PFSK-1 (cell line): ENCODE data around the gene MPC1.

ENCODE experiments used
- FOXP2 ChIP-seq: optimal IDR thresholded peaks from 2 replicates; pipeline ENCODE3; 2011; ENCODE audit warnings: borderline replicate concordance, control low read depth, inconsistent platforms; ENCODE audit not compliant: insufficient read depth; ENCODE audit errors: extremely low read length, extremely low read depth
- POLR2AphosphoS5 ChIP-seq: IDR thresholded peaks from 2 replicates; pipeline ENCODE4 v1.6.1; 2012; ENCODE audit warnings: low read depth, mild to moderate bottlenecking, control low read depth, low read length, moderate library complexity
- TAF1 ChIP-seq: IDR thresholded peaks from 2 replicates; pipeline ENCODE4 v1.6.1; 2012; ENCODE audit warnings: low read length, control low read depth, borderline replicate concordance; ENCODE audit not compliant: insufficient read depth
- TF ChIP-seq, protein P1 (sequence below), 2 experiments: IDR thresholded peaks; 2 replicates each; pipeline versions ENCODE4 v1.6.1 to v1.8.0; 2011 to 2012; ENCODE audit warnings: low read depth in 2 of 2, low read length in 2 of 2, control low read depth in 1 of 2, inconsistent platforms in 1 of 2, mild to moderate bottlenecking in 1 of 2, moderate library complexity in 1 of 2; ENCODE audit not compliant: insufficient read depth in 1 of 2

DNA sequence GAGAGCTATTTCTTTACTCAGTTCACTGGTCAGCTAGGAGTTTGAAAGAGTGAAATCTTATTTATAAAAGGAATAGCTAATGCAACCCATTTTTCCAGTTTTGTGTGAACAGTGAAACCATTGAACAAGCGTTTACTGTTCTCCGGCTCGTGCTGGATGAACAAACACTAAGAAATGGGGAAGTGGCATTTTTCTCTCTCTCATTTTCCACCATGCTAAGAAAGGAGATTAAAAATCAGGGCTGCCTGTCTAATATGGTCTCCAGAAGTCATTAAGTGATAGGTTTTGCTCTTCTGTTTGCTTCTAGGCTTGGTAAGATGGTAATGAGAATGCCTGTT lies 39.6 kb downstream of the MPC1 start:
- TF ChIP-seq POLR2AphosphoS5 (no peak), FOXP2 (no peak), TAF1 (0 out of 2 replicates have a peak, but pooled peaks have one; percentile 28)
- TF ChIP-seq, protein P1, sequence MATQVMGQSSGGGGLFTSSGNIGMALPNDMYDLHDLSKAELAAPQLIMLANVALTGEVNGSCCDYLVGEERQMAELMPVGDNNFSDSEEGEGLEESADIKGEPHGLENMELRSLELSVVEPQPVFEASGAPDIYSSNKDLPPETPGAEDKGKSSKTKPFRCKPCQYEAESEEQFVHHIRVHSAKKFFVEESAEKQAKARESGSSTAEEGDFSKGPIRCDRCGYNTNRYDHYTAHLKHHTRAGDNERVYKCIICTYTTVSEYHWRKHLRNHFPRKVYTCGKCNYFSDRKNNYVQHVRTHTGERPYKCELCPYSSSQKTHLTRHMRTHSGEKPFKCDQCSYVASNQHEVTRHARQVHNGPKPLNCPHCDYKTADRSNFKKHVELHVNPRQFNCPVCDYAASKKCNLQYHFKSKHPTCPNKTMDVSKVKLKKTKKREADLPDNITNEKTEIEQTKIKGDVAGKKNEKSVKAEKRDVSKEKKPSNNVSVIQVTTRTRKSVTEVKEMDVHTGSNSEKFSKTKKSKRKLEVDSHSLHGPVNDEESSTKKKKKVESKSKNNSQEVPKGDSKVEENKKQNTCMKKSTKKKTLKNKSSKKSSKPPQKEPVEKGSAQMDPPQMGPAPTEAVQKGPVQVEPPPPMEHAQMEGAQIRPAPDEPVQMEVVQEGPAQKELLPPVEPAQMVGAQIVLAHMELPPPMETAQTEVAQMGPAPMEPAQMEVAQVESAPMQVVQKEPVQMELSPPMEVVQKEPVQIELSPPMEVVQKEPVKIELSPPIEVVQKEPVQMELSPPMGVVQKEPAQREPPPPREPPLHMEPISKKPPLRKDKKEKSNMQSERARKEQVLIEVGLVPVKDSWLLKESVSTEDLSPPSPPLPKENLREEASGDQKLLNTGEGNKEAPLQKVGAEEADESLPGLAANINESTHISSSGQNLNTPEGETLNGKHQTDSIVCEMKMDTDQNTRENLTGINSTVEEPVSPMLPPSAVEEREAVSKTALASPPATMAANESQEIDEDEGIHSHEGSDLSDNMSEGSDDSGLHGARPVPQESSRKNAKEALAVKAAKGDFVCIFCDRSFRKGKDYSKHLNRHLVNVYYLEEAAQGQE (IDR thresholded peaks at IDR 0.05; ENCODE audit: insufficient read depth in 1 of 2, low read depth in 2 of 2, low read length in 2 of 2) = no peak
